PFSK-1 (cell line): Measurements from ENCODE around the gene KAZN.

Experiments used
- FOXP2 ChIP-seq: optimal IDR thresholded peaks from 2 replicates; pipeline ENCODE3; 2011; ENCODE audit warnings: borderline replicate concordance, control low read depth, inconsistent platforms; ENCODE audit not compliant: insufficient read depth; ENCODE audit errors: extremely low read length, extremely low read depth
- POLR2AphosphoS5 ChIP-seq: IDR thresholded peaks from 2 replicates; pipeline ENCODE4 v1.6.1; 2012; ENCODE audit warnings: low read depth, mild to moderate bottlenecking, control low read depth, low read length, moderate library complexity
- SIN3A ChIP-seq: IDR thresholded peaks from 2 replicates; pipeline ENCODE4 v1.6.1; 2012; ENCODE audit warnings: mild to moderate bottlenecking, low read length, moderate library complexity, borderline replicate concordance; ENCODE audit not compliant: insufficient read depth
- TAF1 ChIP-seq: IDR thresholded peaks from 2 replicates; pipeline ENCODE4 v1.6.1; 2012; ENCODE audit warnings: low read length, control low read depth, borderline replicate concordance; ENCODE audit not compliant: insufficient read depth
- TF ChIP-seq, protein P1 (sequence below), 2 experiments: IDR thresholded peaks; 2 replicates each; pipeline versions ENCODE4 v1.6.1 to v1.8.0; 2011 to 2012; ENCODE audit warnings: low read depth in 2 of 2, low read length in 2 of 2, control low read depth in 1 of 2, inconsistent platforms in 1 of 2, mild to moderate bottlenecking in 1 of 2, moderate library complexity in 1 of 2; ENCODE audit not compliant: insufficient read depth in 1 of 2

The KAZN gene

DNA sequence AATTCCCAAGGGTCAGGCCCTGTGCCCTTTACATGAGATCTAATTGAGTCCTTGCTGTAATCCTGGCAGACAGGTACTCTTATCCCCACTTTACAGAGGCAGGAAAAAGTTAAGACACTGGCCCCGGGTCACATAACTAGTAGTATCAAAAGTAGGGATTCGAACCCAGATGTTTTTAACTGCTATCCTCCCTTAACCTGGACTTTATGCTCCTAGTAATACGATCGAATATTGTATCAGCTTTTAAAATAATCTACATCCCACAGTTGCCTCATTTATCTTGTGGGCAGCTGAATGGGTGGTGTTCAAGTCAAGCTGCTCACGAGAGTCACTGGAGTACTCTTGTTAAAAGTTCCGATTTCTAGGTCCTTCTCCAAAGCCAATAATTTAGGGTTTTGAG lies 529.6 kb downstream of the KAZN start:
- TF ChIP-seq POLR2AphosphoS5 (no peak), SIN3A (no peak), TAF1 (no peak), FOXP2 (no peak)
- TF ChIP-seq, protein P1, sequence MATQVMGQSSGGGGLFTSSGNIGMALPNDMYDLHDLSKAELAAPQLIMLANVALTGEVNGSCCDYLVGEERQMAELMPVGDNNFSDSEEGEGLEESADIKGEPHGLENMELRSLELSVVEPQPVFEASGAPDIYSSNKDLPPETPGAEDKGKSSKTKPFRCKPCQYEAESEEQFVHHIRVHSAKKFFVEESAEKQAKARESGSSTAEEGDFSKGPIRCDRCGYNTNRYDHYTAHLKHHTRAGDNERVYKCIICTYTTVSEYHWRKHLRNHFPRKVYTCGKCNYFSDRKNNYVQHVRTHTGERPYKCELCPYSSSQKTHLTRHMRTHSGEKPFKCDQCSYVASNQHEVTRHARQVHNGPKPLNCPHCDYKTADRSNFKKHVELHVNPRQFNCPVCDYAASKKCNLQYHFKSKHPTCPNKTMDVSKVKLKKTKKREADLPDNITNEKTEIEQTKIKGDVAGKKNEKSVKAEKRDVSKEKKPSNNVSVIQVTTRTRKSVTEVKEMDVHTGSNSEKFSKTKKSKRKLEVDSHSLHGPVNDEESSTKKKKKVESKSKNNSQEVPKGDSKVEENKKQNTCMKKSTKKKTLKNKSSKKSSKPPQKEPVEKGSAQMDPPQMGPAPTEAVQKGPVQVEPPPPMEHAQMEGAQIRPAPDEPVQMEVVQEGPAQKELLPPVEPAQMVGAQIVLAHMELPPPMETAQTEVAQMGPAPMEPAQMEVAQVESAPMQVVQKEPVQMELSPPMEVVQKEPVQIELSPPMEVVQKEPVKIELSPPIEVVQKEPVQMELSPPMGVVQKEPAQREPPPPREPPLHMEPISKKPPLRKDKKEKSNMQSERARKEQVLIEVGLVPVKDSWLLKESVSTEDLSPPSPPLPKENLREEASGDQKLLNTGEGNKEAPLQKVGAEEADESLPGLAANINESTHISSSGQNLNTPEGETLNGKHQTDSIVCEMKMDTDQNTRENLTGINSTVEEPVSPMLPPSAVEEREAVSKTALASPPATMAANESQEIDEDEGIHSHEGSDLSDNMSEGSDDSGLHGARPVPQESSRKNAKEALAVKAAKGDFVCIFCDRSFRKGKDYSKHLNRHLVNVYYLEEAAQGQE (IDR thresholded peaks at IDR 0.05; ENCODE audit: insufficient read depth in 1 of 2, low read depth in 2 of 2, low read length in 2 of 2): no peak

DNA sequence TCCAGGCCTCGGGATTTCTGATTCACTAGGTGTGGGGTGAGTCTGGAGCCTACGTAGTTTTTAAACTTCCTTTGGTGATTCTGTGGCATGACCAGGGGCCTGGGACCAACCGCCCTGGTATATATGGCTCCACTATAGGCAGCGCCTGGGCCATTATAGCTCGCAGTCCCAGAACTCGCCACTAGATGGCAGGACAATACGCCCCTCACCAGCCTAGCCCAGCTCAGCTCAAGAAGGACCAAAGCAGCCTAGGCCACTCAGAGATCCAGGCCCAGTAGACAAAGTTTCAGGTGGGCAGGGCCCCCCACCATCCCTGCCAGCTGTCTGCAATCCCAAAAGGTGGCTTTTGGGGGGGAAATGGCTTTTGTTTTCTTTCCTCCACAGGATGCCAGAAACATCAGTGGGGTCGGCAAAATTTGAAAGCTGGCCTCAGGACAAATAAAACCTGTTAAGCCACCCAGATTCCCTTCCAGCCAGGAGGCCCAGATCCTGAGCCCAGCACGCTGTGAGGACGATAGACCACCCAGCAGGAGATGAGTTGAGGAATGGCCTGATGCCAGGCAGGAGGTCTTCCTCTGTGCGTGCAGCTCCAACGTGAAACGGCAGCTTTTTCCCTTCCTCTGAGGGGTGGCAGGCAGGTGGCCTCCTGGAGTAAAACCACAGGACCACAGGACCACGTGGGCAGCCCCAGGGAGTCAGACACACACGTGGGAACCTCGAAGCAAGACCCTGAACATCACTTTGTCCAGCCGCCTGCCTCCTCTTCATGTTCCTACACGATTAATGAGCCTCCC lies 530.2 kb downstream of the KAZN start:
- TF ChIP-seq, protein P1 (IDR thresholded peaks at IDR 0.05; ENCODE audit: insufficient read depth in 1 of 2, low read depth in 2 of 2, low read length in 2 of 2): no peak
- TF ChIP-seq POLR2AphosphoS5 (no peak), TAF1 (no peak), SIN3A (no peak), FOXP2 (no peak)

DNA sequence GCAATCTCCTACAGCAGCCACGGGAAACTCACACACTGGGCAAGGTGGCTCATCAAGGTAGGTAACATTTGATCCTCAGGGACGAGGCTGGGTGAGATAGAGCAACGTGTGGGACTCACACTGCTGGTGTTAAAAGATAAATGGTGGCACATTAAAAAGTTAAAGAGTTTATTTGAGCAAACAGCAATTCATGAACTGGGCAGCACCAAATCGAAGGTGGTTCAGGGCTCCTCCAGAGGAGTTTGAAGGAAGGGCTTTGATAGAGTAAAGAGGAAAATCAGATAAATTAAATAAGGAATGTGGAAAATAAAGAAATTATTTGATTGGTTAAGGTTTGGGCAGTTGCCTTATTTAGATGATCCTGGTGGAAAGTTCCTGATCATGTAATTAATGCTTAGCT lies 531.5 kb downstream of the KAZN start:
- TF ChIP-seq, protein P1 (IDR thresholded peaks at IDR 0.05; ENCODE audit: insufficient read depth in 1 of 2, low read depth in 2 of 2, low read length in 2 of 2): no peak
- no peak for TF ChIP-seq POLR2AphosphoS5
- TF ChIP-seq SIN3A: no peak
- TF ChIP-seq FOXP2: no peak
- no peak for TF ChIP-seq TAF1

- TF ChIP-seq SIN3A: no peak
These were observed 532.1 kb downstream of the KAZN start for GRCh38 chr1:15130607-15131006.

DNA sequence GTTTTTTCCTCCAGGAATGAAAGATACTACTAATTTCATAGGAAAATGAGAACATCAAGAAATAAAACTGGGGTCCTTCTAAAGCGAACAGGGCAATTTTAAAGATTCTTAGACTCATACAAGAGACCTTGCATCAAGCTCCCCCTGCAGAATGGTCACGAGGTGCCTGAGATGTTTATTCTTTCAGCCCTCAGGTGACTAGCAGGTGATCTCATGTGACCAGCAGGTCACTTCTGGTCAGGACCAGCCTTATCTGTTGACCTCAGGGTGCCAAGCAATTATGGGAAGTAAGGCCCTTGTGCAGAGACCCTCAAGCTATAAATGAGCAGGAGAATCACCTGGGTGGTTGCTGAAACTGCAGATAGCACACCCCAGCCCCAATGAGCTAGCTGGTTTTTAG lies 534.5 kb downstream of the KAZN start:
- TF ChIP-seq FOXP2 (no peak), TAF1 (no peak), SIN3A (no peak), POLR2AphosphoS5 (no peak)
- TF ChIP-seq, protein P1 (IDR thresholded peaks at IDR 0.05; ENCODE audit: insufficient read depth in 1 of 2, low read depth in 2 of 2, low read length in 2 of 2): no peak
